MCF 10A (cell line): ENCODE results near the gene RDH12. TPM values are rescaled to one million over a fixed set of nuclear protein-coding genes. Genes with fewer than 3 reads are reported as not detected.

ENCODE experiments used
- BruUV-seq: library from RNA; stranded (reverse); fragments of 400-500 nt; replicated peaks from 2 replicates; lab custom pipeline; 2021; lab: Mats Ljungman, UMichigan
- CTCF ChIA-PET: fragments of 300-600 bp; sonication (Branson Sonifier 250); formaldehyde crosslinking; extraction: SDS; loops from one replicate; lab custom pipeline; 2021; ENCODE audit warnings: antibody characterized with exemption, inconsistent platforms; lab: Yijun Ruan, JAX
- POLR2A ChIA-PET: fragments of 300-600, 350-650 bp; sonication (Branson Sonifier 250); formaldehyde crosslinking; extraction: SDS; loops from one replicate; lab custom pipeline; 2020; ENCODE audit warnings: antibody characterized with exemption, inconsistent platforms; lab: Yijun Ruan, JAX
- DNase-seq: peaks from one replicate; pipeline ENCODE4 v3.0.0-alpha.2; 2018; ENCODE audit not compliant: unreplicated experiment
- H3K27ac Mint-ChIP-seq: one replicate; pipeline ENCODE4 v1.8.0; 2022; ENCODE audit warnings: mild to moderate bottlenecking, low read depth, mixed read lengths; ENCODE audit not compliant: unreplicated experiment
- H3K27me3 Mint-ChIP-seq: one replicate; pipeline ENCODE4 v1.8.0; 2022; ENCODE audit warnings: mixed read lengths; ENCODE audit not compliant: insufficient read depth, unreplicated experiment
- H3K36me3 Mint-ChIP-seq: one replicate; pipeline ENCODE4 v1.8.0; 2022; ENCODE audit warnings: mild to moderate bottlenecking, moderate library complexity, mixed read lengths; ENCODE audit not compliant: insufficient read depth, unreplicated experiment
- H3K4me1 Mint-ChIP-seq: one replicate; pipeline ENCODE4 v1.8.0; 2022; ENCODE audit warnings: mixed read lengths; ENCODE audit not compliant: insufficient read depth, unreplicated experiment
- H3K4me3 Mint-ChIP-seq: one replicate; pipeline ENCODE4 v1.8.0; 2022; ENCODE audit warnings: mild to moderate bottlenecking, moderate library complexity, mixed read lengths; ENCODE audit not compliant: unreplicated experiment
- H3K9me3 Mint-ChIP-seq: one replicate; pipeline ENCODE4 v1.8.0; 2022; ENCODE audit warnings: mixed read lengths; ENCODE audit not compliant: unreplicated experiment
- CTCF ChIP-seq: fragments of 200-600 bp; IDR thresholded peaks from one replicate; pipeline ENCODE4 v1.8.0; 2022; ENCODE audit warnings: antibody characterized with exemption, mild to moderate bottlenecking; ENCODE audit not compliant: unreplicated experiment
- intact Hi-C: fragments of 100-400 bp; cut with micrococcal nuclease; formaldehyde crosslinking; loops from 2 replicates; pipeline ENCODE4 v1.14.1; 2022
- total RNA-seq: library from RNA; stranded (reverse); gene quantifications from 2 replicates; pipeline ENCODE4 v1.2.3, GENCODE V29; 2022

RDH12 gene
- total RNA-seq, 1 experiment from 2014 or later, result not detected

- TF ChIP-seq CTCF, result no peak
- Mint-ChIP-seq H3K4me1 (peaks cover 17% of the 10 kb centered on the region), H3K27ac (no peak overlapping the region), H3K4me3 (no peak overlapping the region), H3K27me3 (no peaks in the 10 kb centered on the region), H3K36me3 (peaks cover 7% of the 10 kb centered on the region), H3K9me3 (no peaks in the 10 kb centered on the region)
- DNase-seq, result no peak
- ChIA-PET POLR2A (interaction anchor here (0.8 to 4.8 kb wide), 3 partner anchors 10 to 46 kb away, joined by 3 to 37 read pairs (median 4); partner anchors contain the start of gene ARG2), CTCF (interaction anchor here (1.0 to 5.7 kb wide), 16 partner anchors 8 to 139 kb away, joined by 3 to 68 read pairs (median 4); partner anchors contain the start of genes ARG2 and VTI1B)
- BruUV-seq, result no TSS peak
- intact Hi-C loops, result loop anchor here (2.0 kb wide), 1 partner anchor 139 kb away; no protein-coding TSS in a partner anchor
These were observed 35.8 kb upstream of the RDH12 start for GRCh38 chr14:67665868-67666267.

GRCh38 chr14:67666750-67667449, 34.8 kb upstream of the RDH12 start:
- peak overlapping the region; percentile 27 for H3K27ac Mint-ChIP-seq
- peaks cover 6% of the 10 kb centered on the region for H3K36me3 Mint-ChIP-seq
- no peak overlapping the region for H3K4me3 Mint-ChIP-seq
- intact Hi-C loops, result loop anchor here (1.0 to 2.0 kb wide), 5 partner anchors 37 to 240 kb away; no protein-coding TSS in a partner anchor
- BruUV-seq, result no TSS peak
- TF ChIP-seq CTCF, result peak; percentile 73
- no peaks in the 10 kb centered on the region for H3K27me3 Mint-ChIP-seq
- POLR2A ChIA-PET, result interaction anchor here (0.6 to 4.8 kb wide), 10 partner anchors 8 to 83 kb away, joined by 3 to 37 read pairs (median 4); partner anchors contain the start of genes ARG2 and RDH11
- H3K9me3 Mint-ChIP-seq, result no peaks in the 10 kb centered on the region
- peak; percentile 72 for DNase-seq
- peaks cover 17% of the 10 kb centered on the region for H3K4me1 Mint-ChIP-seq
- CTCF ChIA-PET, result interaction anchor here (0.6 to 5.7 kb wide), 30 partner anchors 10 to 247 kb away, joined by 3 to 68 read pairs (median 4); partner anchors contain the start of genes ARG2 and PIGH

- no peak for TF ChIP-seq CTCF
- Mint-ChIP-seq H3K4me1 (peaks cover 28% of the 10 kb centered on the region), H3K36me3 (peaks cover 6% of the 10 kb centered on the region), H3K27ac (no peak overlapping the region), H3K27me3 (no peaks in the 10 kb centered on the region), H3K9me3 (no peaks in the 10 kb centered on the region), H3K4me3 (no peak overlapping the region)
- ChIA-PET POLR2A (interaction anchor here (0.8 to 4.8 kb wide), 5 partner anchors 9 to 69 kb away, joined by 3 to 37 read pairs (median 3); partner anchors contain the start of genes ARG2, PIGH and RDH11), CTCF (interaction anchor here (0.5 to 5.7 kb wide), 16 partner anchors 36 to 541 kb away, joined by 3 to 68 read pairs (median 4); partner anchors contain the start of genes ARG2, ATP6V1D and EIF2S1)
- intact Hi-C loops, result no loop called here
- no TSS peak for BruUV-seq
- no peak for DNase-seq
These were observed 33.1 kb upstream of the RDH12 start for GRCh38 chr14:67668559-67668958.

- Mint-ChIP-seq H3K9me3 (no peaks in the 10 kb centered on the region), H3K36me3 (peaks cover 16% of the 10 kb centered on the region), H3K4me3 (peak overlapping the region; percentile 86), H3K27me3 (no peaks in the 10 kb centered on the region), H3K27ac (peak overlapping the region; percentile 88), H3K4me1 (peaks cover 27% of the 10 kb centered on the region)
- ChIA-PET POLR2A (interaction anchor here (0.7 to 6.1 kb wide), 15 partner anchors 10 to 73 kb away, joined by 3 to 85 read pairs (median 5); partner anchors contain the start of genes ARG2, PIGH and RDH11), CTCF (interaction anchor here (0.6 to 9.3 kb wide), 10 partner anchors 8 to 828 kb away, joined by 3 to 53 read pairs (median 3); partner anchors contain the start of gene ARG2)
- TF ChIP-seq CTCF, result no peak
- DNase-seq, result no peak
- BruUV-seq, result TSS peak; percentile 42
- intact Hi-C loops, result no loop called here
These were observed 28.2 kb upstream of the RDH12 start for GRCh38 chr14:67673451-67673850.
